H1 (cell line): Measurements from ENCODE around the gene CELF5. TPM values are rescaled to one million over a fixed set of nuclear protein-coding genes. Genes with fewer than 3 reads are reported as not detected.

Source experiments
- polyA plus RNA-seq, 7 experiments: library from polyadenylated mRNA; depleted of rRNA in 3 of 7; stranded (reverse) in 5 of 7; unstranded in 2 of 7; fragments of >200 nt in 5 of 7; fragments of 200-250 nt in 2 of 7; gene quantifications; 1 replicate in 5 of 7; 2 replicates in 1 of 7; 4 replicates in 1 of 7; pipeline versions ENCODE4 v1.2.1 to v1.2.3, GENCODE V29; 2011 to 2013; ENCODE audit warnings: missing spikeins in 2 of 7, mixed read lengths in 2 of 7
- total RNA-seq: library from RNA; stranded (reverse); fragmentation: NEBNext Ultra II Directional; extraction: Animal tissue kit (Norgen Biotek cat#: 25700); gene quantifications from 2 replicates; pipeline ENCODE4 v1.2.1, GENCODE V29; 2021
- TF ChIP-seq, protein P1 (sequence below): IDR thresholded peaks from 2 replicates; pipeline ENCODE4 v1.6.1; 2011; ENCODE audit warnings: low read length, improper control_type of control experiment

CELF5 gene
- total and polyA plus RNA-seq, 2 of the 8 experiments (the other 6 are each of a cell fraction or from before 2014, with no cell fraction given), result 9.8 to 15.0 TPM

DNA sequence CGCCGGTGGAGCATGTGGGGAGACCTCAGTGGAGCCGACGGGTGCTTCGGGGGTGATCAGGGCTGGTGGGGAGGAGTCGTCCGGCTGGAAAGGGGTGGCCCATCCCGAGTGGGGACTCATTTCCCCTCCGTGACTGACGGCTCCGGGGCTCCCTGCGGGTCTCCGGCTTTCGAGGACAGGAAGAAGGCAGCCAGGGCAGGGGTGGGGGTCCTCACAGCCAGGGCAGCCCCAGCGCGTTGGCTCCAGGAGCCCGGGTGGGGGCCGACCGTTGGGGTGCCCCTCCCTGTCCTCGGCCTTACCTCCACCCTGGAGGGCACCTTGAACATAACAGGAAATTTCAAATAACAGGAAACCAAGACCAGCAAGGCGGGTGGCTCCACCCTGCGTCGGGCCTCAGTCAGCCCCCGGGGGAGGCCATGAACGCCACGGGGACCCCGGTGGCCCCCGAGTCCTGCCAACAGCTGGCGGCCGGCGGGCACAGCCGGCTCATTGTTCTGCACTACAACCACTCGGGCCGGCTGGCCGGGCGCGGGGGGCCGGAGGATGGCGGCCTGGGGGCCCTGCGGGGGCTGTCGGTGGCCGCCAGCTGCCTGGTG, 46.0 kb upstream of the CELF5 start, which contains the start of gene S1PR4 (continued):
- TF ChIP-seq, protein P1, sequence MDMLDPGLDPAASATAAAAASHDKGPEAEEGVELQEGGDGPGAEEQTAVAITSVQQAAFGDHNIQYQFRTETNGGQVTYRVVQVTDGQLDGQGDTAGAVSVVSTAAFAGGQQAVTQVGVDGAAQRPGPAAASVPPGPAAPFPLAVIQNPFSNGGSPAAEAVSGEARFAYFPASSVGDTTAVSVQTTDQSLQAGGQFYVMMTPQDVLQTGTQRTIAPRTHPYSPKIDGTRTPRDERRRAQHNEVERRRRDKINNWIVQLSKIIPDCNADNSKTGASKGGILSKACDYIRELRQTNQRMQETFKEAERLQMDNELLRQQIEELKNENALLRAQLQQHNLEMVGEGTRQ, result no peak
- TF ChIP-seq, all 59 proteins: peak for 0
